Anterior cingulate cortex (tissue), 58 donors: ENCODE results near the gene LCNL1.
A peak's percentile ranks its signal among the peaks of the same experiment; 100 is the strongest.

Source experiments
- DNase-seq, 58 donors: peaks; one replicate each; lab custom pipeline; 2025; lab: John Stamatoyannopoulos, UW

The LCNL1 gene

GRCh38 chr9:136946228-136947027, 36.4 kb upstream of the LCNL1 start:
- DNase-seq: no peak

GRCh38 chr9:136947028-136947891, 35.5 kb upstream of the LCNL1 start:
- peak in 20 of 58 donors; percentile 21 to 63 (median 40) for DNase-seq

GRCh38 chr9:136947955-136948510, 34.8 kb upstream of the LCNL1 start:
- DNase-seq: peak in 44 of 58 donors; percentile 16 to 78 (median 57)

GRCh38 chr9:136949239-136949816, 33.5 kb upstream of the LCNL1 start:
- no peak for DNase-seq

- peak; percentile 67 to 98 (median 94) for DNase-seq
Observed at GRCh38 chr9:136949817-136950655, 32.8 kb upstream of the LCNL1 start.

DNA sequence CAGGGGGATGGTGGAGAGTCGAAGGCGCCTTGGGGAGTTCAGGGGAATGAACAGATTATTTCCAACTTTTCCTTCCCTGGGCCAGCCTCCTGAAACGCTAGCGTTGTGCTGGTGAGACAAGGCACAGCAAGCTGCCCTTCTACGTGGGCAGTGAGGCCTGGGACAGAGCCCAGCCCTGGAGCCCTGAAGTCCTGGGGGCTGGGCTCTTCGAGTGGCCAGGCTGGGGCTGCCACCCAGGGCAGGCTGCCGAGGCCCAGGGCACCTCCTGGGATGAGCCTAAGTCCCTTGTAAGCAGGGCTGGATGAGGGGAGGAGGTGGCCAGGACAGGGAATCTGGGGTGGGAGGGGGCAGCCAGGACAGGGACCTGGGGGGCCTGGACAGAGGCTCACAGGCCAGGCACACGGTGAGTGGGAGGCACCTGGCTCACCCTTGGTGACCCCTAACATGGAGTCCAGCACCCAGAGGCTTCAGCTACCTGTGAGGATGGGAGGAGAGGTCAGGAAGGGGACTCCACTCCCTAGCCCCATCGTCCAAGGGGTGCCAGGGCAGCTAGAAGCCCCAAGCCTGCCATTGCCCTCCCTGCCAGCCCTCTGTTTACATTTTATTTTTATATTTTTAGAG, 32.0 kb upstream of the LCNL1 start:
- DNase-seq: peak in 4 of 58 donors; percentile 38 to 53 (median 42)

- DNase-seq: no peak
Observed at GRCh38 chr9:136951541-136952320, 31.1 kb upstream of the LCNL1 start, which contains the start of gene LCN12. LCN12 (plus strand) TSS chr9:136952273; CDS start chr9:136952328, 55 bp downstream.

GRCh38 chr9:136952321-136952850, 30.4 kb upstream of the LCNL1 start:
- peak in 37 of 58 donors; percentile 17 to 78 (median 58) for DNase-seq

DNA sequence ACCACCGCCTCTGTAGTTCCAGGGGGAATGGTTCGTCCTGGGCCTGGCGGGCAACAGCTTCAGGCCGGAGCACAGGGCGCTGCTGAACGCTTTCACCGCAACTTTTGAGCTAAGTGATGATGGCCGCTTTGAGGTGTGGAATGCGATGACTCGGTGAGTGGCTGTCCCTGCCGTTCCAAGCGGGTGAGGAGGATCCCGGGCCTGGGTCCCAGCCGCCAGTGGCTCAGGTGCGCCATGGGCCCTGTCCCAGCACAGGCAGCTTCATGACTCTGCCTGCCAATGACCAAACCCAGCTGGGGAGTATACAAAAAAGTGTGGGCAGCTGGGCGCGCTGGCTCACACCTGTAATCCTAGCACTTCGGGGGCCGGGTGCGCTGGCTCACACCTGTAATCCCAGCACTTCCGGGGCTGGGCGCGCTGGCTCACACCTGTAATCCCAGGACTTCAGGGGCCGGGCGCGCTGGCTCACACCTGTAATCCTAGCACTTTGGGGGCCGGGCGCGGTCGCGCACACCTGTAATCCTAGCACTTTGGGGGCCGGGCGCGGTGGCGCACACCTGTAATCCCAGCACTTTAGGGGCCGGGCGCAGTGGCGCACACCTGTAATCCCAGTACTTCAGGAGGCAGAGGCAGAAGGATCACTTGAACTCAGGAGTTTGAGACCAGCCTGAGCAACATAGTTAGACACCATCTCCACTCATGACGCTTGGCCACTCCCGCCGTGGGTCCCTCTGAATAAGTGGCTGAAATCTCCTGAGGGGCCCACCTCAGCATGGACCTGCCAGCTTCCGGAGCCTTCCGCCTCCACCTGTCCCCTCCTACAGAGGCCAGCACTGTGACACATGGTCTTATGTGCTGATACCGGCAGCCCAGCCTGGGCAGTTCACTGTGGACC, 29.7 kb upstream of the LCNL1 start:
- DNase-seq: no peak

- DNase-seq: no peak
Observed at GRCh38 chr9:136953771-136954269, 29.0 kb upstream of the LCNL1 start.

DNA sequence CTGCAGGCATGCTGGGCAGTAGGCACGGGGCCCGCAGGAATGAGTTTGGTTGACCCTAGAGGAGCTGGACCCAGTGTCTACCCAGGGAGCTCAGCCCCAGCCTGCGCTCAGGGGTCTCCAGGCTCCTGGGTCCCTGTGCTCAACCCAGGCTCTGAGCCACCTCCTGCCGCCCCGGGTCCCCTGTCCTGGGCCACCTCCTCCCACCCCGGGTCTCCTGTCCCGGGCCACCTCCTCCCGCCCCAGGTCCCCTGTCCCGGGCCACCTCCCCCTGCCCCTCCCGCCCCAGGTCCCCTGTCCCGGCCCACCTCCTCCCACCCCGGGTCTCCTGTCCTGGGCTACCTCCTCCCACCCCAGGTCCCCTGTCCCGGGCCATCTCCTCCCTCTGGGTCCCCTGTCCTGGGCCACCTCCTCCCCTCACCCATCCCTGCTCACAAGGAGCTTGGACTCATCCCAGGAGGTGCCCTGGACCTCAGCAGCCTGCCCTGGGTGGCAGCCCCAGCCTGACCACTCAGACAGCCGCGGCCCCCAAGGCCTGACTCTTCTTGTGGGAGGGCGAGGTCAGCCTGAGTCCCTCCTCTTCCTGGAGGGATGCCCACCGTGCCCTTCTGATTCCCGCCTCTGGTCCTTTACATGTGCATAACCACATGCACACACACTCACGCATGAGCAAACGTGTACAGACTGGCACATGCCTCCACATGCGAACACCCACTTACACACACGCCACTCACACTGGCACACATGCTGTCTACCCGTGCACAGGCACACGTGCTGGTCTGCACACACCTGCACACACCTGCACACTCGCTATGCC, 28.3 kb upstream of the LCNL1 start:
- DNase-seq: no peak

GRCh38 chr9:136955202-136955942, 27.4 kb upstream of the LCNL1 start:
- no peak for DNase-seq

- DNase-seq: no peak
Observed at GRCh38 chr9:136955943-136956335, 26.9 kb upstream of the LCNL1 start.

GRCh38 chr9:136956604-136957003, 26.2 kb upstream of the LCNL1 start:
- no peak for DNase-seq

GRCh38 chr9:136957461-136957860, 25.3 kb upstream of the LCNL1 start:
- no peak for DNase-seq
